DOHH2 (cell line): ENCODE measurements around the gene IRF2BP2.

Experiments
- H3F3A ChIP-seq: fragments of 200-600 bp; sonication (generic), shearing (Covaris generic); 2 replicates; pipeline ENCODE4 v1.6.0; 2016; ENCODE audit warnings: antibody characterized with exemption, mild to moderate bottlenecking; ENCODE audit not compliant: control insufficient read depth, insufficient read depth
- H3K27ac ChIP-seq: fragments of 200-600 bp; sonication (generic); 2 replicates; pipeline ENCODE4 v1.5.1; 2014; ENCODE audit warnings: low read depth, mild to moderate bottlenecking, low read length, moderate library complexity
- H3K27me3 ChIP-seq: fragments of 200-600 bp; sonication (generic); 2 replicates; pipeline ENCODE4 v1.6.1; 2014; ENCODE audit warnings: mild to moderate bottlenecking, low read length, mixed read lengths; ENCODE audit not compliant: control insufficient read depth
- H3K36me3 ChIP-seq: fragments of 200-600 bp; sonication (generic); 2 replicates; pipeline ENCODE4 v1.6.1; 2014; ENCODE audit warnings: mild to moderate bottlenecking, low read length, moderate library complexity, mixed read lengths; ENCODE audit not compliant: control insufficient read depth
- H3K4me1 ChIP-seq: fragments of 200-600 bp; sonication (generic); 2 replicates; pipeline ENCODE4 v1.6.1; 2014; ENCODE audit warnings: mild to moderate bottlenecking, low read length, mixed read lengths; ENCODE audit not compliant: control insufficient read depth
- H3K4me2 ChIP-seq: fragments of 200-600 bp; sonication (generic); 2 replicates; pipeline ENCODE4 v1.6.0; 2014; ENCODE audit warnings: mild to moderate bottlenecking, low read length, moderate library complexity
- H3K4me3 ChIP-seq: fragments of 200-600 bp; sonication (generic); 2 replicates; pipeline ENCODE4 v1.5.1; 2014; ENCODE audit warnings: mild to moderate bottlenecking, low read length, mixed read lengths
- H3K79me2 ChIP-seq: fragments of 200-600 bp; sonication (generic); 2 replicates; pipeline ENCODE4 v1.6.1; 2014; ENCODE audit warnings: mild to moderate bottlenecking, low read length, mixed read lengths; ENCODE audit not compliant: control insufficient read depth
- H3K9me2 ChIP-seq: fragments of 200-600 bp; sonication (generic); replicated peaks from 2 replicates; pipeline ENCODE4 v1.6.1; 2014; ENCODE audit warnings: mild to moderate bottlenecking, low read length, mixed read lengths; ENCODE audit not compliant: control insufficient read depth
- H3K9me3 ChIP-seq: fragments of 200-600 bp; sonication (generic); 2 replicates; pipeline ENCODE4 v1.6.1; 2014; ENCODE audit warnings: antibody characterized with exemption, low read length, mixed read lengths; ENCODE audit not compliant: control insufficient read depth, insufficient read depth
- H4K20me1 ChIP-seq: fragments of 200-600 bp; sonication (generic); 2 replicates; pipeline ENCODE4 v1.6.0; 2014; ENCODE audit warnings: low read depth, mild to moderate bottlenecking, antibody characterized with exemption, low read length, moderate library complexity; ENCODE audit not compliant: control insufficient read depth, insufficient read depth
- EZH2phosphoT487 ChIP-seq: fragments of 200-600 bp; sonication (generic); IDR thresholded peaks from 2 replicates; pipeline ENCODE4 v1.6.1; 2017; ENCODE audit warnings: borderline replicate concordance, mild to moderate bottlenecking, antibody characterized with exemption, low read length, moderate library complexity, mixed read lengths
- TF ChIP-seq, protein P1 (sequence below): fragments of 200-600 bp; sonication (generic); IDR thresholded peaks from one replicate; pipeline ENCODE4 v1.5.1; 2014; ENCODE audit warnings: antibody characterized with exemption, mild to moderate bottlenecking, low read depth, low read length; ENCODE audit not compliant: poor library complexity, severe bottlenecking

Gene IRF2BP2

DNA sequence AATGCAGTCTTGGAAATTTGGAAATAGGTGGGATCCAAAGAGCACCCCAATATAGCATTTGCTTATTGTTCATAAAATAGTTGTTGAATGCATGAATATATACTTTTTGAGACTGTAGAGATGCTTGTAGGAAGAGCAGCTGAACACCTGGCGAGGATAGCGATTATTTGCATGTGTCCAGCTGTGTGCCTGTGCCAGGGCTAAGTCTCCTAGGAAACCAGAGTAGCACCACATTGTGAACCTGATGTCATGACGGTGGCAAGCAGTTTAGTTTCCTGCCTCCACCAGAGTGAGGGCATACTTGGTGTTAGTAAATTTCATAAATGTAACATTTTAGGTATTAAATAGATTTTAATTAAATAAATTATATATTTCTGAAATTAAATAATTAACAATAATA is 37.3 kb upstream of the IRF2BP2 start:
- no peak for TF ChIP-seq EZH2phosphoT487
- TF ChIP-seq, protein P1, sequence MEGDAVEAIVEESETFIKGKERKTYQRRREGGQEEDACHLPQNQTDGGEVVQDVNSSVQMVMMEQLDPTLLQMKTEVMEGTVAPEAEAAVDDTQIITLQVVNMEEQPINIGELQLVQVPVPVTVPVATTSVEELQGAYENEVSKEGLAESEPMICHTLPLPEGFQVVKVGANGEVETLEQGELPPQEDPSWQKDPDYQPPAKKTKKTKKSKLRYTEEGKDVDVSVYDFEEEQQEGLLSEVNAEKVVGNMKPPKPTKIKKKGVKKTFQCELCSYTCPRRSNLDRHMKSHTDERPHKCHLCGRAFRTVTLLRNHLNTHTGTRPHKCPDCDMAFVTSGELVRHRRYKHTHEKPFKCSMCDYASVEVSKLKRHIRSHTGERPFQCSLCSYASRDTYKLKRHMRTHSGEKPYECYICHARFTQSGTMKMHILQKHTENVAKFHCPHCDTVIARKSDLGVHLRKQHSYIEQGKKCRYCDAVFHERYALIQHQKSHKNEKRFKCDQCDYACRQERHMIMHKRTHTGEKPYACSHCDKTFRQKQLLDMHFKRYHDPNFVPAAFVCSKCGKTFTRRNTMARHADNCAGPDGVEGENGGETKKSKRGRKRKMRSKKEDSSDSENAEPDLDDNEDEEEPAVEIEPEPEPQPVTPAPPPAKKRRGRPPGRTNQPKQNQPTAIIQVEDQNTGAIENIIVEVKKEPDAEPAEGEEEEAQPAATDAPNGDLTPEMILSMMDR: no peak

DNA sequence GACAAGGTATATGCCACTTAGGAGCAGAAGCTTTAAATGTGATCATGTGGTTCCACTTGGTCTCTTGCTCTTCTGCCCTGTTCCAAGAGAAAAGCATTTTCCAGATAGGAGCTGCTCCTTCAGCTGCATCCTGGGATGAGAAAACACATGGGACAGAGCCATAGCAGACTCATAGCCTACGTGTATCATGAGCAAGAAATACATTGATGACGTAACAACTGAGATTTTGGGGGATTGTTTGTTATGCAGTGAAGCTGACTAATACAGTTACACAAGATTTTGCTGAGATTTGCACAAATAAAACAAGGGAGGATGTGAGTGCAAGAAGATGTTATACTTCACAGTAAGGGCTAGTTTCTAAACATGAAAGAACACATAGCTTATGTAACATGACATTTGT is 36.0 kb upstream of the IRF2BP2 start:
- Histone ChIP-seq H3F3A (no peaks in the 10 kb centered on the region), H3K27me3 (peaks cover 13% of the 10 kb centered on the region; the same call in 1 of the 2 replicates), H3K79me2 (no peaks in the 10 kb centered on the region), H3K4me1 (no peaks in the 10 kb centered on the region), H3K9me2 (no peaks in the 10 kb centered on the region), H4K20me1 (no peaks in the 10 kb centered on the region), H3K4me2 (no peak overlapping the region), H3K27ac (no peak overlapping the region), H3K9me3 (peaks cover 4% of the 10 kb centered on the region; the same call in 1 of the 2 replicates), H3K4me3 (no peak overlapping the region), H3K36me3 (no peaks in the 10 kb centered on the region)
- no peak for TF ChIP-seq EZH2phosphoT487

More for the DNA sequence above, 37.3 kb upstream of the IRF2BP2 start:
- no peaks in the 10 kb centered on the region for H3K9me2 ChIP-seq
- H3K4me2 ChIP-seq: no peak overlapping the region
- peaks cover 4% of the 10 kb centered on the region; the same call in 1 of the 2 replicates for H3K9me3 ChIP-seq
- no peaks in the 10 kb centered on the region for H4K20me1 ChIP-seq
- no peaks in the 10 kb centered on the region for H3K4me1 ChIP-seq
- H3K4me3 ChIP-seq: no peak overlapping the region
- no peaks in the 10 kb centered on the region for H3F3A ChIP-seq
- no peak overlapping the region for H3K27ac ChIP-seq
- H3K79me2 ChIP-seq: no peaks in the 10 kb centered on the region
- H3K27me3 ChIP-seq: peaks cover 13% of the 10 kb centered on the region; the same call in 1 of the 2 replicates
- H3K36me3 ChIP-seq: no peaks in the 10 kb centered on the region

DNA sequence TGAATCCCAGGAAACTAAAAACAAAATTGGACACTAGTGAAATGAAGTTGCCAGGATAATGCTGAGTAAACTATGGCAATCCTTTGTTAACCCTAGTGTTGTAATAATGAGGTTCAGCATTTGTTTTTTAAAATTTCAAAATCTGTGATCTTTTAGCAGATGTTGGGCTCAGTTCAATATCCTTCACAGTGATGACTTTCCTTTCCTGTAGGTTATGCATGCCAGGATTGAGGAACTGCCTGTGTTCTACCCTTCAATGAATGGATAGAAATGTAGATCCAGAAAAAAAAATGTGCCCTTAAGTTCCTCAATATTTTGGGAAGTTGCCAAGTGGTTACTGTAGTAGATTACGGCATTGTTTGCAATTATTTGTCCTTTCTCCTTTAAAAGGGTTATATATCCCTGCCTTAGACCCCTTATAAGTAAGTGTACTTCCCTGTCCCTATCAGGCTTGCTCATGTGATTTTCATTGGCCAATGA is 35.5 kb upstream of the IRF2BP2 start:
- Histone ChIP-seq H3K79me2 (no peaks in the 10 kb centered on the region), H3K27ac (no peak overlapping the region)

DNA sequence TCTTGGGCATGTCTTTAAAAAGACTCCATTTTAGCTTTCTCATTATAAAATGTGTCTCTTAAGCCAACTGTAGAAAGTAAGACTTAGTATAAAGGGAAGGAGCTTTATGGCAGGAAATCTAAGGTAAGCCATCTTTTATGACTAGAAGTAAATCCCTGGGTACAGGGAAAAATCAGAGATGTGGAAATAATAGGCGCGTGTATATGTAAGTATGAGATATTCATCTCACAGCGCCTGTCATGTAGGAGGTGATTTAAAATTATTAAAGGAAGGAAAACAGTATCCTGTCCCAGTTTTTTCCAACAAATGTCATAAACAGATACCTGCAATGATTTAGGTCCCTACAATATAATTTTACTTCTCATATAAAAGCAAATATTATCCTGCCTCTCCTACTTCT is 35.0 kb upstream of the IRF2BP2 start:
- no peak overlapping the region for H3K27ac ChIP-seq
- H3K9me3 ChIP-seq: peaks cover 4% of the 10 kb centered on the region; the same call in 1 of the 2 replicates
- H3K4me1 ChIP-seq: no peaks in the 10 kb centered on the region
- no peaks in the 10 kb centered on the region for H4K20me1 ChIP-seq
- H3K36me3 ChIP-seq: no peaks in the 10 kb centered on the region
- peaks cover 9% of the 10 kb centered on the region; the same call in 1 of the 2 replicates for H3K27me3 ChIP-seq
- H3K4me3 ChIP-seq: no peak overlapping the region
- no peaks in the 10 kb centered on the region for H3F3A ChIP-seq
- no peak for TF ChIP-seq EZH2phosphoT487
- TF ChIP-seq, protein P1: no peak
- H3K4me2 ChIP-seq: no peak overlapping the region
- H3K9me2 ChIP-seq: no peaks in the 10 kb centered on the region
- no peaks in the 10 kb centered on the region for H3K79me2 ChIP-seq

More for the DNA sequence above, 35.5 kb upstream of the IRF2BP2 start:
- no peaks in the 10 kb centered on the region for H3K4me1 ChIP-seq
- no peak for TF ChIP-seq EZH2phosphoT487
- TF ChIP-seq, protein P1: no peak
- peaks cover 4% of the 10 kb centered on the region; the same call in 1 of the 2 replicates for H3K9me3 ChIP-seq
- no peaks in the 10 kb centered on the region for H3K9me2 ChIP-seq
- H3K4me2 ChIP-seq: no peak overlapping the region
- no peak overlapping the region for H3K4me3 ChIP-seq
- H3K36me3 ChIP-seq: no peaks in the 10 kb centered on the region
- no peaks in the 10 kb centered on the region for H4K20me1 ChIP-seq
- no peaks in the 10 kb centered on the region for H3F3A ChIP-seq
- H3K27me3 ChIP-seq: peaks cover 12% of the 10 kb centered on the region; the same call in 1 of the 2 replicates
